Suprapubic skin (tissue), 3 donors: ENCODE measurements around the gene SEPTIN5.

ENCODE experiments used
- POLR2A ChIP-seq, 2 donors: fragments of 450-650 bp; IDR thresholded peaks; one replicate each; pipeline ENCODE4 v1.6.1; 2017; ENCODE audit warnings: antibody characterized with exemption in 2 of 2, mild to moderate bottlenecking in 2 of 2, moderate library complexity in 2 of 2
- TF ChIP-seq, protein P1 (sequence below), 2 donors: fragments of 200-600 bp in 1 of 2; fragments of 450-650 bp in 1 of 2; sonication (generic) in 1 of 2; IDR thresholded peaks; one replicate each; pipeline ENCODE4 v1.5.1; 2016 to 2019; ENCODE audit warnings: antibody characterized with exemption in 2 of 2, mild to moderate bottlenecking in 1 of 2, moderate library complexity in 1 of 2

- TF ChIP-seq, protein P1, sequence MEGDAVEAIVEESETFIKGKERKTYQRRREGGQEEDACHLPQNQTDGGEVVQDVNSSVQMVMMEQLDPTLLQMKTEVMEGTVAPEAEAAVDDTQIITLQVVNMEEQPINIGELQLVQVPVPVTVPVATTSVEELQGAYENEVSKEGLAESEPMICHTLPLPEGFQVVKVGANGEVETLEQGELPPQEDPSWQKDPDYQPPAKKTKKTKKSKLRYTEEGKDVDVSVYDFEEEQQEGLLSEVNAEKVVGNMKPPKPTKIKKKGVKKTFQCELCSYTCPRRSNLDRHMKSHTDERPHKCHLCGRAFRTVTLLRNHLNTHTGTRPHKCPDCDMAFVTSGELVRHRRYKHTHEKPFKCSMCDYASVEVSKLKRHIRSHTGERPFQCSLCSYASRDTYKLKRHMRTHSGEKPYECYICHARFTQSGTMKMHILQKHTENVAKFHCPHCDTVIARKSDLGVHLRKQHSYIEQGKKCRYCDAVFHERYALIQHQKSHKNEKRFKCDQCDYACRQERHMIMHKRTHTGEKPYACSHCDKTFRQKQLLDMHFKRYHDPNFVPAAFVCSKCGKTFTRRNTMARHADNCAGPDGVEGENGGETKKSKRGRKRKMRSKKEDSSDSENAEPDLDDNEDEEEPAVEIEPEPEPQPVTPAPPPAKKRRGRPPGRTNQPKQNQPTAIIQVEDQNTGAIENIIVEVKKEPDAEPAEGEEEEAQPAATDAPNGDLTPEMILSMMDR (IDR thresholded peaks at IDR 0.05) = no peak
- no peak for TF ChIP-seq POLR2A (IDR thresholded peaks at IDR 0.05)
Measured at GRCh38 chr22:19772422-19772672, 58.0 kb downstream of the SEPTIN5 start.
